DMS153 (cell line): Measurements from ENCODE around the gene RAB4B.
"Not testable (repeated sequence)": the region's sequence is repeated elsewhere in the genome, so short reads cannot be mapped to it uniquely, and the experiment has no call there.

Source experiments
- DNase-seq: peaks from one replicate; lab custom pipeline; 2025; lab: John Stamatoyannopoulos, UW

The RAB4B gene

DNA sequence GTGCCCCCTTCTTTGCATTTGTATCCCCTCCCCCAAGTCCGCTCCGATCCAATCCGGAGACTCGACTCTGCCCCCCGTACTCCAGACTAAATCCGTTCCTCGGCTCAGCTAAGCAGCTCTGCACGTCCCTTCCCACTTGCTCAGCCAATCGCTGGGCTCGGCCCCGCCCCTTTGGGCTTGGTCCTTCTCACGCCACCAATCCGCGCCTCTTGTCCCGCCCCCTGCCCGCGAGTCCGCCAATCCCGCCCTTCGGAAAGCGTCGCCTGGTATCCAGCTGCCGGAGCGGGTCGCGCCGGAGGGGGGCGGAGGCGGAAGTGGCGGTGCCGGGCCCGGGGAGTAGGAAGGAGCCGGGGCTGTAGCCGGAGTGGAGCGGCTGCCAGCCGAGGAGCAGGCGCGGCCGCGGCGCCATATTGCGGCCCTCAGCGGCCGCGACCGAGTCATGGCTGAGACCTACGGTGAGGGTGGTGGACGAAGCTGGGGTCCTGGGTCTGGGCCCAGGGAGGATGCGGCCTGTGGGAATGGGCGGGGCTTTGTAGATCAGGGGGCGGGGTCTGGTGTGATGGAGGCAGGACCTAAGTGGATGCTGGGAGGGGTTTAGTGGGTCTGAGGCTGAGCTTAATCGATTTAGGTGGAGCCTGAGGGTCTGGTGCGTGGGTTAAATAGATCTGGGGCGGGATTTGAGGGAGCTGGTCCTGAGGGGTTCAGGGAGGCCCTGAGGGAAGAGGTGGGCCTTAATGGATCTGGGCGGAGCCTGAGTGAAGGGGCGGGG, at the start of gene RAB4B:
Gene RAB4B (plus strand): TSS at position 311 of the 769 bp plus-strand sequence. CDS start 129 bp downstream, at position 440.
- peak; percentile 100 for DNase-seq

- DNase-seq = not testable (repeated sequence)
Measured at GRCh38 chr19:40730065-40730464, 48.0 kb upstream of the RAB4B start.

- DNase-seq = not testable (repeated sequence)
Measured at GRCh38 chr19:40732304-40732703, 45.7 kb upstream of the RAB4B start.

GRCh38 chr19:40733149-40733548, 44.9 kb upstream of the RAB4B start:
- DNase-seq = no peak

- DNase-seq = no peak
Measured at GRCh38 chr19:40735013-40735771, 42.9 kb upstream of the RAB4B start.

- DNase-seq = no peak
Measured at GRCh38 chr19:40736661-40737060, 41.4 kb upstream of the RAB4B start.

GRCh38 chr19:40737102-40737644, 40.9 kb upstream of the RAB4B start:
- DNase-seq = no peak

- DNase-seq = no peak
Measured at GRCh38 chr19:40739030-40739839, 38.8 kb upstream of the RAB4B start.

DNA sequence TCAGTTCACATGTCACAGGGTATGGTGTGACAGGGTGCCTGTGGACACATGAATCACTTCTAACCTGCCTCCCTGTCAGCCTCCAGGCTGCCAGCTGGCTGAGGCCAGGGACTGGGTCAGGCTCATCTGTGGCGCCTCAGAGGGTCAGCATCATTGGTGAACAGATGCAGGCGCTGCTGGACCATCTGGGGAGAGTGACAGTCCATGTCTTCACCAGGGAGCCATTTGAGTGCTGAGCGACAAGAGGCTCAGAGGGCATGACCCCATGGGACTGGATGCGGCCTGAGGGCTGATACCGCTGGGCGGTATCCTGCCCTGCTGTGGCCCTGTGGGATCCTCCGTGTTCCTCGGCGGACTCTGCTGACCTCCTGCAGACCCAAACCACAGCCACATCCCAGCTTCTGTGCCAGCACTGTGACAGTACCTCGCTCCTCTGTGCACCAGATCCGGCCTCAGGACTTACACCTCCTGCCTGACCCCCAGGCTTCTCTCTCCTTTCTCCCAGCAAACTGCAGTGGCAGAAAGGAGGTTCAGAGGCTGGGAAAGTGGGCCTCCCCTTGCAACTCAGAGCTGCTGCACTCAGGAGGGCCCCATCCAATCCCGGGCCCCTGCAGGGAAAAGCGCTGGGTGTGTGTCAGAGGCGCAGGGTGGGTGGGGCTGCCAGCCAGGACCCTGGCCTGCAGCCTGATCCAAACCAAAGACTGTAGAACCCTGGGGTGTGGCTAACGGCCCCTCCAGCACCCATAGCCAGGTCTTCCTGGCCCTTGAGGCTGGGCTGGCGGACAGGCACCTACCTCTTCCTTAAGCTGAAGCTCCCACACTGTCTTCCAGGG, 38.0 kb upstream of the RAB4B start:
- DNase-seq = no peak

- DNase-seq = no peak
Measured at GRCh38 chr19:40740747-40741146, 37.3 kb upstream of the RAB4B start.

GRCh38 chr19:40741527-40742390, 36.3 kb upstream of the RAB4B start:
- no peak for DNase-seq

DNA sequence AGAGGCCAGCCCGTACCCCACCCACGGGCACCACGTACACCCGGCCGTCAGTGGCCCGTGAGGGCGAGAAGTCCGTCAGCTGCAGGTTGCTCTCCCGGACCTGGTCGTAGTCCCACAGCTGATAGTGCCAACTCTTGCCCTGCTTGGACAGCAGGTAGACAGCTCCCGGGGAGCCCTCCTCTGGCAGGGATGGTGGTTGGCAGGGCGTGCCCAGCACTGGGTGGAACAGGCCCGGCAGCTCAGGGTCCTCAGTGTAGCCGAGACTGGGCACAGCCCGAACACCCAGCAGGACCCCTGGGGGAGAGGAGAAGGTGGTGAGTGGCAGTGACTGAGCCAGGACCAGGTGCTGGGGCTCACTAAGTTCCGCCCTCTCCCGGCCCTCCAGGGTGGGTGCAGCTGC, 35.6 kb upstream of the RAB4B start:
- no peak for DNase-seq

DNA sequence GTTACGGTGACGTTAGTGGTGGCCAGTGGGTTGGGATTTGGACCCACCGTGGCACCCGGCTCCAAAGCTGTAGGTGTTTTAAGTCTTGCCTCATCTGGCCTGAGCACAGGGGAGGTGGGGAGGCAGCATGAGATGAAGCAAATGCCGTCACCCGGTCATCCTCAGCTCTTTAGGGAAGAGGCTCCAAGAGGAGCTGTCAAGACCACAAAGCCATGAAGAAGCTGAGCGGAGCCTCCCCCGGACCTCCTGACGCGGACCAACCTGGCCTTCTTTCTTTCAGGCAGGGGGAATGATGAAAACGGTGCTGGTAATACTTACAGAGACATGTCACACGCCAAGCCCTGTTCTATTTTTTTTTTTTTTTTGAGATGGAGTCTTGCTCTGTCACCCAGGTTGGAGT, 35.2 kb upstream of the RAB4B start:
- DNase-seq = no peak

DNA sequence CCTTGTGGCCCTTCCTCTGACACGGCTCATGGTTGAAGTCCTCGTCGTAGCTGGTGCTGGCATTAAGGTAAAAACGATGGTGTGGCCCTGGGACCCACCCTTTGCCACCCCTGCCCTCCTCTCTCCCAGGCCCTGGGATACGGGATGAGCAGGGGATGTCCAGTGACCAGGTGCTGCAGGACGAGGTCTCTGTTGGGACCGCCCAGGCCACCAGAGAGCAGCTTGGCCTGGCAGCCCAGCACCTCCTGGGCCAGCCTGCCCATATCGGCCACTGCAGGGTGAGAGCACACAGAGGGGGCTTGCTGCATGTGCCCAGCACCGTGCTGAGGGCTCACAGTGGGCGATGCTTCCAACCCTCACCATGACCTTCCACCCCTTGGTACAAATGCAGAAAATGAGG, 34.1 kb upstream of the RAB4B start:
- no peak for DNase-seq

DNA sequence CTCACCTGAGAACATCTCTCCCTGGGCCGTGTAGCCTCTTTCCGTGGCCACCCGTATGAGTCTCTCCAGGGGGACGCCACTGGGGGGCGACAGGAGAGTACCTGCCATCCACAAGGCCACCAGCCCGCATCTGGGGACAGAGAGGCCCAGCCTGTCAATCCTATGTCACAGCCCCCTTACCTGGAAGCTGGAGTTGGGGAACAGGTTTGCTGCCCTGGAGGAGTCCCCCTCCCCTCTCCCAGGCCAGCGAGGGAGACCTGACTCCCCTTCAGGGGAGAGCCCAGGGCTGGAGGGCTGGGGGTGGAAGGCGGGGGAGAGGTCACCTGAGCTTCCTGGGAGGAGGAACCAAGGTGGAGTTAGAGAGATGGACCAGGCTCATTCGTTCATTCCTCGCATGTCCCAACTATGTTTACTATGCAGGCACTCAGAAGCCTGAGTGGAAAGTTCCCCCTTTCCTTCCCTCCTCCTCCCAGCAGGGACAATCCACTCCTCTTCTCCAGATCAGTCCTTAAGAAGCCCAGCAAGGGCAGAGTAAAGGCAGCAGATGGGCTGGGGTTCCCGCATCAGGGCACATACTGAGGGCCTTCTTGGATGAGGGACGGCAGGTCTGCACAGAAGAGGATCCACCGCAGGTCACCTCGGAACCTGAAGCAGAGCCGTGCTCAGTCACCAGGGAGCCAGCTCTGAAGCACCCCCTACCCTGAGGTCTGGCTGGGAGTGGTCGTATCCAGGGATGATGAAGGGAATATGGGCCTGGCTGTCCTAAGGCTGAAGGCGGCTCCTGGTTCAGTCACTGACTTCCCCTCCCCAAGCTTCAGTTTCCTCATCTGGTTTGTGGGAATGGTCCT, 33.3 kb upstream of the RAB4B start:
- DNase-seq = no peak

DNA sequence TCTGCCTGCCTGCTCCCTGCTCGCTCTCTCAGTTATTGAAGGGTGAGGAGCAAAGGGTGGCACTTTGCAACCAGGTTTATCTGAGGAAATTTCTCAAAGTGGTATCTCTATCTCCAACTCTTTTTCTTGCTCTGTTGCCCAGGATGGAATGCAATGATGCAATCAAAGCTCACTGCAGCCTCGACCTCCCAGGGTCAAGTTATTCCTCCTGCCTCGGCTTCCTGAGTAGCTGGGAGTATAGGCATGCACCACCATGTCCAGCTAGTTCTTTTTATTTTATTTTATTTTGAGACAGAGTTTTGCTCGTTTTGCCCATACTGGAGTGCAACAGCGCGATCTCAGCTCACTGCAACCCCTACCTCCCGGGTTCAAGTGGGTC, 32.7 kb upstream of the RAB4B start:
- DNase-seq = no peak

DNA sequence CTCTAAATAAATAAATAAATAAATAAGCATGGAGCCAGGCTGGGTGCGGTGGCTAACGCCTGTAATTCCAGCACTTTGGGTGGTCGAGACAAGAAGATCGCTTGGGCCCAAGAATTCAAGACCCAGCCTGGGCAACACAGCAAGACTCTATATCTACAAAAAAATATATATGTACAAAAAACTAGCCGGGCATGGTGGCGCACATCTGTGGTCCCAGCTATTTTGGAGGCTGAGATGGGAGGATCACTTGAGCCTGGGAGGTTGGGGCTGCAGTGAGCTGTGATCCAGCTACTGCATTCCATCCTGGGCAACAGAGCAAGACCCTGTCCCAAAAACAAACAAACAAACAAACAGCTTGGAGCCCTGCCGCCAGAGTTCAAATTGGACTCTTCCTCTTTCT, 30.5 kb upstream of the RAB4B start:
- DNase-seq = no peak

GRCh38 chr19:40750058-40750873, 27.8 kb upstream of the RAB4B start, which contains the start of gene ACTMAP:
Gene ACTMAP (minus strand): TSS chr19:40750477. CDS start chr19:40749803, 674 bp downstream.
- peak; percentile 100 for DNase-seq
